ENCODE data around the gene EHHADH.

DNA sequence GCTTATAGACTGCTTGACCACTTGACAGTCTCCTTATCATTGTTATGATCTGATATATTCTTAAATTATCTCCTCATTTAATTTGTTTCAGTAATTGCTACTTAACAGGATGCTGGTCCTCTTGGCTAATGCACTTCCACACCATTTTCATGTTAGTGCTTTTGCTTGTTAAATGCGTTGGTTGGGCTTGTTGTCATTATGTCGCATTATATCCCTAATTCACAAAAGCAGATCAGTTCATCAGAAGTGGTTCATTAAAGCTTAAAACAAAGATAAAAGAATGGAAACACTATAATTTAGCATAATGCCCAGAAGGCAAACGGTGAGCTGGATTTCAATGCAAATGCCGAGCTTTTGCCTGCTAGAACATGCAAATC, 17.1 kb upstream of the EHHADH start:
- TF ChIP-seq, protein P1, sequence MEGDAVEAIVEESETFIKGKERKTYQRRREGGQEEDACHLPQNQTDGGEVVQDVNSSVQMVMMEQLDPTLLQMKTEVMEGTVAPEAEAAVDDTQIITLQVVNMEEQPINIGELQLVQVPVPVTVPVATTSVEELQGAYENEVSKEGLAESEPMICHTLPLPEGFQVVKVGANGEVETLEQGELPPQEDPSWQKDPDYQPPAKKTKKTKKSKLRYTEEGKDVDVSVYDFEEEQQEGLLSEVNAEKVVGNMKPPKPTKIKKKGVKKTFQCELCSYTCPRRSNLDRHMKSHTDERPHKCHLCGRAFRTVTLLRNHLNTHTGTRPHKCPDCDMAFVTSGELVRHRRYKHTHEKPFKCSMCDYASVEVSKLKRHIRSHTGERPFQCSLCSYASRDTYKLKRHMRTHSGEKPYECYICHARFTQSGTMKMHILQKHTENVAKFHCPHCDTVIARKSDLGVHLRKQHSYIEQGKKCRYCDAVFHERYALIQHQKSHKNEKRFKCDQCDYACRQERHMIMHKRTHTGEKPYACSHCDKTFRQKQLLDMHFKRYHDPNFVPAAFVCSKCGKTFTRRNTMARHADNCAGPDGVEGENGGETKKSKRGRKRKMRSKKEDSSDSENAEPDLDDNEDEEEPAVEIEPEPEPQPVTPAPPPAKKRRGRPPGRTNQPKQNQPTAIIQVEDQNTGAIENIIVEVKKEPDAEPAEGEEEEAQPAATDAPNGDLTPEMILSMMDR (IDR thresholded peaks at IDR 0.05): no peak
- TF ChIP-seq POLR2A (IDR thresholded peaks at IDR 0.05; ENCODE audit: low read length): no peak
- no peak for TF ChIP-seq CEBPB (IDR thresholded peaks at IDR 0.05)
- TF ChIP-seq RAD21 (conservative IDR thresholded peaks at IDR 0.05 in 1 of 2, IDR thresholded peaks at IDR 0.05 in 1 of 2): no peak
- TF ChIP-seq RCOR1 (IDR thresholded peaks at IDR 0.05; ENCODE audit: low read depth, low read length): no peak
- no peak for TF ChIP-seq RNF2 (IDR thresholded peaks at IDR 0.05; ENCODE audit: borderline replicate concordance, low read depth)
- TF ChIP-seq NFE2L2 (conservative IDR thresholded peaks at IDR 0.05; ENCODE audit: low read length): no peak
- TF ChIP-seq HOXA7 (CRISPR knock-in tag; IDR thresholded peaks at IDR 0.05): no peak
- TF ChIP-seq, protein P2, sequence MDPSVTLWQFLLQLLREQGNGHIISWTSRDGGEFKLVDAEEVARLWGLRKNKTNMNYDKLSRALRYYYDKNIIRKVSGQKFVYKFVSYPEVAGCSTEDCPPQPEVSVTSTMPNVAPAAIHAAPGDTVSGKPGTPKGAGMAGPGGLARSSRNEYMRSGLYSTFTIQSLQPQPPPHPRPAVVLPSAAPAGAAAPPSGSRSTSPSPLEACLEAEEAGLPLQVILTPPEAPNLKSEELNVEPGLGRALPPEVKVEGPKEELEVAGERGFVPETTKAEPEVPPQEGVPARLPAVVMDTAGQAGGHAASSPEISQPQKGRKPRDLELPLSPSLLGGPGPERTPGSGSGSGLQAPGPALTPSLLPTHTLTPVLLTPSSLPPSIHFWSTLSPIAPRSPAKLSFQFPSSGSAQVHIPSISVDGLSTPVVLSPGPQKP (IDR thresholded peaks at IDR 0.05; ENCODE audit: low read depth, low read length): no peak
- TF ChIP-seq JUNB (IDR thresholded peaks at IDR 0.05): no peak
- TF ChIP-seq TP53 (CRISPR knock-in tag; IDR thresholded peaks at IDR 0.05): no peak
- no peak for TF ChIP-seq MAFK (IDR thresholded peaks at IDR 0.05; ENCODE audit: partially characterized antibody)
- no peak for TF ChIP-seq CHD4 (IDR thresholded peaks at IDR 0.05; ENCODE audit: borderline replicate concordance)
